Measurements from ENCODE around the gene MARCHF7. TPM values are rescaled to one million over a fixed set of nuclear protein-coding genes. Genes with fewer than 3 reads are reported as not detected.
"Not testable (repeated sequence)": the region's sequence is repeated elsewhere in the genome, so short reads cannot be mapped to it uniquely, and the experiment has no call there.

Gene MARCHF7
- total RNA-seq, 1 donor from 2014 or later = 86.5 TPM

DNA sequence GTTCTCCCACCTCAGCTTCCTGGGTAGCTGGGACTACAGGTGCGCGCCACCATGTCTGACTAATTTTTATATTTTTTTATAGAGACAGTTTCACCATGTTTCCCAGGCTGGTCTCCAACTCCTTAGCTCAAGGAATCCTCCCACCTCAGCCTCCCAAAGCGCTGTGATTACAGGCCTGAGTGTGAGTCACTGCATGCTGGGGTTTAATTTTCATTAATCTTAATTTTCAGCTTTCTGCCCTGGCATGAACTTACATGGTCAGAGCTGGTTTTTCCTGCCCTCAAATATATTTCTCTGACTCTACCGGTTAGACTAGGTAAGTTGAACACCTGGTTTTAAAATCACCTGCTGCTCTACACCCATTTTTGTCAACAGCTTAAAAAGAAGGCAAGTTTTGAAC, 3.1 kb downstream of the MARCHF7 start:
- DNase-seq (ENCODE audit: low spot score) = no peak
- intact Hi-C loops (cut with DNase I) = no loop called here

DNA sequence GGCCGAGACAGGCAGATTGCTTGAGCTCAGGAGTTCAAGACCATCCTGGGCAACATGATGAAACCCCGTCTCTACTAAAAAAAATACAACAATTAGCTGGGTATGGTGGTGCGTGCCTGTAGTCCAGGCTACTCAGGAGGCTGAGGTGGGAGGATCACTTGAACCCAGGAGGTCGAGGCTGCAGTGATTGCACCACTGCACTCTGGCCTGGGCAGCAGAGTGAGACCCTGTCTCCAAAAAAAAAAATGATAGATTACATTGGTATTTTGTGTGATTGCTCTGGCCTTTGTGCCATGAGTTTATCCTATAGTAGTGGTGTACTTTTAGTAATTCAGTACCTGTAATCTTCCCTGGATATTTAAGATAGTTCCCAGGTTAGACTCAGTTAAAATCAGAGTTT, 4.1 kb downstream of the MARCHF7 start:
- DNase-seq (ENCODE audit: low spot score); intact Hi-C loops (cut with DNase I): not testable (repeated sequence)

DNA sequence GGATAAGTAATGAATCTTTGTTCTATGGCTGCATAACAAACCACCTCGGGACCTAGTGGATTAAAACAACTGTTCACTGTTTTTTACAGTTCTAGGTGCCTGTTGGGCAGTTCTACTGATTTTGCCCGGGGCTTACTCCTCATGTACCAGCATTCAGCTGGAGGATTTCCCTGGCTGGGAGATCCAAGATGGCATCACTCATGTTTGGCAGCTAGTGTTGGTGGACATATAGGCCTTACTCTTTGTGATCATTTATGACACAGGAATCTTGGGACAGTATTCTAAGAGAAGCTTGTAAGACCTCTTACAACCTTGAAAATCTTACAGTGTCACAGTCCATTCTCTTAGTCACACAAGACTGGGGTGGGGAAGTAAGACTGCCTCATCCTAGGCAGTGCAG, 4.6 kb downstream of the MARCHF7 start:
- intact Hi-C loops (cut with DNase I) = no loop called here
- no peak for DNase-seq (ENCODE audit: low spot score)

DNA sequence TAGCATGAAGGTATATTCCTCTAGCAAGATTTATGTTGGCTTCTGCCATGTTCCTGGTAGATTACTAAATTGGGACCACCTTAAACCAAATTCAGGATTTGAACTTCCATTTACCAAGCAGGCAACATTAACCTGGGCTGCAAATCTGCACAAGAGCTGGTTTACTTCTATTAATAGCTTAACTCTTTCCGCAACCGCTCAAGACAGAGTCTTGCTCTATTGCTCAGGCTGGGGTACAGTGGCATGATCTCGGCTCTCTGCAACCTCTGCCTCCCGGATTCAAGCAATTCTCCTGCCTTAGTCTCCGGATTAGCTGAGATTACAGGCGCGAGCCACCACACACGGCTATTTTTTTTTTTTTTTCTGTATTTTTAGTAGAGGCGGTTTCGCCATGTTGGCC, 8.4 kb downstream of the MARCHF7 start:
- no peak for DNase-seq (ENCODE audit: low spot score)
- intact Hi-C loops (cut with DNase I) = no loop called here

DNA sequence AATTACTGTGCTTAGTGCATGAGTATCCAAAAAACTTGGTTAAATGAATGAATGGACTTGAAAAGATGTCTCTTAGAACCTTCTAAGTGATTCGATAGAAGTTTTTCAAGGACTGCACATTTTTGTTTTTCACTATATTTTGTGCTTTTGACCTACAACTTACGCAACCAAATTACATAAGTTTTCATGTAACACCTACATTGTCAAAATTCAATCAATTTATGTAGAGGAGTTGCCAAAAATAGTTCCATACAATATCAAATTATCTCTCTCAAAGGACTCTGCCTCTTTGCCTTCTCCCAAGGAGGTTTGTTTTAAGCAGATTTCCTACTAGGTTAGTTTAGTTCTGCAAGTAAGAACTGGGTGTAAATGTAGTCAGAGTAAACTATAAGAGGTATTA, 10.3 kb downstream of the MARCHF7 start:
- intact Hi-C loops (cut with DNase I) = no loop called here
- no peak for DNase-seq (ENCODE audit: low spot score)

DNA sequence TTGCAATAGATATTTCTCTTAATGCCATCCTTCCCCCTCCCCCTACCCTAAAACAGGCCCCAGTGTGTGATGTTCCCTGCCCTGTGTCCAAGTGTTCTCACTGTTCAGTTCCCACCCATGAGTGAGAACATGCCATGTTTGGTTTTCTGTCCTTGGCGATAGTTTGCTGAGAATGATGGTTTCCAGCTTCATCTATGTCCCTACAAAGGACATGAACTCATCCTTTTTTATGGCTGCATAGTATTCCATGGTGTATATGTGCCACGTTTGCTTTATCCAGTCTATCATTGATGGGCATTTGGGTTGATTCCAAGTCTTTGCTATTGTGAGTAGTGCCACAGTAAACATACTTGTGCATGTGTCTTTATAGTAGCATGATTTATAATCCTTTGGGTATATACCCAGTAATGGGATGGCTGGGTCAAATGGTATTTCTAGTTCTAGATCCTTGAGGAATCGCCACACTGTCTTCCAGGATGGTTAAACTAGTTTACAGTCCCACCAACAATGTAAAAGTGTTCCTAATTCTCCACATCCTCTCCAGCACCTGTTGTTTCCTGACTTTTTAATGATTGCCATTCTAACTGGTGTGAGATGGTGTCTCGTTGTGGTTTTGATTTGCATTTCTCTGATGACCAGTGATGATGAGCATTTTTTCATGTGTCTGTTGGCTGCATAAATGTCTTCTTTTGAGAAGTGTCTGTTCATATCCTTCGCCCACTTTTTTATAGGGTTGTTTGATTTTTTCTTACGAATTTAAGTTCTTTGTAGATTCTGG, 12.7 kb downstream of the MARCHF7 start:
- DNase-seq (ENCODE audit: low spot score); intact Hi-C loops (cut with DNase I): not testable (repeated sequence)

DNA sequence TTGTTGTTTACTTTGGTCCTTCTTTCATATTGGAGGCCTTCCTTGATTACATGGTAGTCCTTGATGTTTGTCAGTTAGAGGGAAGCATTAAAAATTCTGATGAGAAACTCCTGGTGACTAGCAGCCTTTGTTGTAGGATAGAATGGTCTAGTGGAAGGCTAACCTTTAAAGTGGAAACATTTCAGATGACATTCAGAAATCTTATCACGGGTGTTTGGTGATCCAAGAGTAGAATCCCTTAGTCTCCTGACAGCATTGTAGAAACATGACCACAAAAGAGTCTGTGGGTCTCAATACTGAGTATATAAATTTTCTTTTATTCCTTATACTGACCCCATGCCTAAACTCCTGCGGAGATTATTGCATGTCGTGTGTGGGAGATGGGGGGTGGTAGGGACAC, 13.4 kb downstream of the MARCHF7 start:
- DNase-seq (ENCODE audit: low spot score) = no peak
- intact Hi-C loops (cut with DNase I) = no loop called here

DNA sequence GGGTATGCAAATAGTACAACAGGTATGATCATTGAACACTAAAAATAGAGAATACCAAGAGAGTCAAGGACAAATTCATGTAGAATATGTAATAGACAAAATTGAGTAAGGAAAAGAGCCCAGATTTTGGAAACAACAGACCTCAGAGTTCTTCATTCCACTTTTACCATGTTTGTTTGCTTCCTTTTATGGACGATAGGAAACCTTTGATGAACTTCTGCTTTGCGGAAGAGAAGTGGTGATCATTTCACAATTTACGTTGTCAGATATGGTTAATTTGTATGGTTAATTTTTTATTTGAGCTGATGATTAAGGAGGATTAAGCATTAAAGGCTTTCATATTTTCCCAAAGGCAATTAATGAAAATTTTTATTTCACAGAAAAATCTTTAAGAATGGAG, 16.3 kb downstream of the MARCHF7 start:
- intact Hi-C loops (cut with DNase I) = no loop called here
- no peak for DNase-seq (ENCODE audit: low spot score)

DNA sequence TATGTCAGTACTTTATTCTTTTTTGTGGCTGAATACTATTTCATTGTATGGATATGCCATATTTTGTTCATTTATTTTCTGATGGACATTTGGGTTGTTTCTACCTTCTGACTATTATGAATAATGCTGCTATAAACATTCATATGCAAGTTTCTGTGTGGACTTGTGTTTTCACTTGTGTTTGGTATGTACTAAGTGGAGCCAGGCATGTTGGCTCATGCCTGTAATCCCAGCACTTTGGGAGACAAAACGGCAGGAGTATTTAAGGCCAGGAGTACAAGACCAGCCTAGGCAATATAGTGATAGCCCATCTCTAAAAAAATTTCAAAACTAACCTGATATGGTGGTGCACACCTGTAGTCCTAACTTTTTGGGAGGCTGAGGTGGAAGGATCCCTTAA, 23.3 kb downstream of the MARCHF7 start:
- no peak for DNase-seq (ENCODE audit: low spot score)
- intact Hi-C loops (cut with DNase I) = no loop called here

DNA sequence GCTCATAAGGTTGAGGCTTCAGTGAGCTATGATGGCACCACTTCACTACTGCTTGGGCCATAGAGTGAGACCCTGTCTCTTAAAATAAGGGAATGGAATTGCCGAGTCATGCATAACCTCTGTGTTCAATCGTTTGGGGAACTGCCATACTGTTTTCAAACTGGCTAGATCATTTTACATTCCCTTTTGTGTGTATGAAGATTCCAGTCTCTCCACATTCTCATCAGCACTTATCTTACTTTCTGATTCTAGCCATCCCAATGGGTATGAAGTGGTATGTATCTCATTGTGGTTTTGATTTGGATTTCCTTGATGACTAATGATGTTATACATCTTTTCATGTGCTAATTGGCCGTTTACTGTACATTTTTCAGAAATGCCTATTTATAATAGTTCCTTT, 23.7 kb downstream of the MARCHF7 start:
- intact Hi-C loops (cut with DNase I) = no loop called here
- DNase-seq (ENCODE audit: low spot score) = no peak

DNA sequence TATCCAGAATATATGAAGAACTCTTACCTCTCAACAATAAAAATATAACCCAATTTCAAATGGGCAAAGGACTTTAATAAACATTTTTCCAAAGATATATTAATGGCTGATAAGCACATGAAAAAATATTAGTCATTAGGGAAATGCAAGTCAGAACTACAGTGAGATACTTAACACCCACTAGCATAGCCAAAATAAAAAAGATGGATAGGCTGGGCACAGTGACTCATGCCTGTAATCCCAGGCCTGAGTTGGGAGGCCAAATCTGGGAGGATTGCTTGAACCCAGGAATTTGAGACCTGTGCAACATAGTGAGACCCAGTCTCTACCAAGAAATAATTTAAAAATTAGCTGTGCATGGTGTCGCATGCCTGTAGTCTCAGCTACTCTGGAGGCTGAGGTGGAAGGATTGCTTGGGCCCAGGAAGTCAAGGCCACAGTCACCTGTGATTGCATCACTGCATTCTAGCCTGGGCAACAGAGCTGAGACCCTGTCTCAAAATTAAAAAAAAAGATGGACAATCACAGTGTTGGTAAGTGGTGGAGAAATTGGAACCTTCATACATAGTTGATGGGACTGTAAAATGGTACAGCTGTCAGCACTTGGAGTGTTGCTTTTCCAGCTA, 25.1 kb downstream of the MARCHF7 start:
- intact Hi-C loops (cut with DNase I) = no loop called here

DNA sequence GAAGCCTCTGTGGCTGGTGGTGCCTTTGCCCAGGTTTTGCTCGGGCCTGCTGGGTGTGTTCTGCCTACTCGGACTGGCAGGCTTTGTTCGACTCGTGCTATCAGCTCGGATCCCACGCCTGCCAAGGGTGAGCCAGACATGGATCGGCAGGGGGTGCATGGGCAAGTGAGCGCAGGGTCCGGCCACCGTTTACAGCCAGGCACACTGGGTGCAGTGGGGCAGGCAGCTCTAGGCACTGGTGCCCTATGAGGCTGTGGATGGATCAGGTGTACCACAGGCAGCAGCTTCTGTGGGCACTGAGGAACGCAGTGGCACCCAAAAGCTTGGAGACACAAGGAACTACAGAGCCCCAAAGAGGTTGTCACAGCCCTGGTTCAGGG, 25.6 kb downstream of the MARCHF7 start:
- peak; percentile 77 for DNase-seq (ENCODE audit: low spot score)
- intact Hi-C loops (cut with DNase I) = no loop called here

More for the DNA sequence above, 25.1 kb downstream of the MARCHF7 start:
- no peak for DNase-seq (ENCODE audit: low spot score)

DNA sequence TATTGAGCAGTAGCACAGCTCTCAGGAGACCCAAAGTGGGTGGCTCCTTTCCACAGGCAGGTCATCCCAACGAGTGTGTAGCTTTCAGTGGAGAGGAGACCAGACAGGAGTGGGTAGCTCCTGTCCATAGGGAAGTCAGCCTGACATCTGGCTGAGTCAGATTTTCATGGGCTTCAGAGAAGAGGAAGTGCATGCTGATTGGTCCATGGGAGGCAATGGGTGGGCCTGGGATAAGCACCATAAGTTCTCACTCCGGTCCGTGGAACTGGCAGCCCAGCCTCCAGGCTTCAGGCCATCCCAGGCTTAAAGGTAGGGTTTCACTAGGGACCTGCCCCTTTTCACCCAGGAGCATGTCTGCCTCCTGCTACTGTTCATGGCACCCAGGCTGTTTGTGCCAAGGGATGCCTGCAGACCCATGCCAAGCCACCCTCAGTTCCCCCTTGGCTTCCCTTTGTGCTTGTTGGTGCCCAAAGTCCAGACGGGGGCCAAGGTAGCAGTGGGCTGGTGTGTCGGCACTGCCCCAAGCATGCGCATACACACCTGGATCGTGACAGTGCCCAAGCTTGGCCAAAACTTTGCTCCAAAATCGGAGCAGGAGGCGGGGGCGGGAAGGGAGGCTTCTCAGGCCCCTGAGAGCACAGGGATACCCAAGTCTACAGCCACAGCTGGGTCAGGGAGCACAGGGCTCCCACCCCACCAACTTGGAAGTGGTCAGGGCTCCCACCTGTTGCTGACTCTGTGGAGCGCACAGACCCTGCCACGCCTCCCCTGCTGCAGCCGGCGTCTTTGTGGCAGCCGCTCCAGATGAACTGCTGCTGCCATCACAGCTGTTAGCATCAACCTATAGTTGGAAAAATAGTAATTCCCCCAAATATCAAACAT, 26.4 kb downstream of the MARCHF7 start:
- no peak for DNase-seq (ENCODE audit: low spot score)
- intact Hi-C loops (cut with DNase I) = no loop called here

DNA sequence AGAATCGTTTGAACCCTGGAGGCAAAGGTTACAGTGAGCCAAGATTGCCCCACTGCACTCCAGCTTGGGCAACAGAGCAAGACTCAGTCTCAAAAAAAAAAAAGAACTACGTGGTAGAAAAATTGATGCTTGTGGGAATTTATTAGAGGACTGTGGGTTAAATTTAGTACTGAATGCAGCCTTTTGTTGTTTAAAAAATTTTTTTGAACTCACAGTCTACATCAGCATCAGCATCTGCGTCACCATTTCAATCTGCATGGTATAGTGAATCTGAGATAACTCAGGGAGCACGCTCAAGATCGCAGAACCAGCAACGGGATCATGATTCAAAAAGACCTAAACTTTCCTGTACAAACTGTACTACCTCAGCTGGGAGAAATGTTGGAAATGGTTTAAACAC, 30.5 kb downstream of the MARCHF7 start:
- DNase-seq (ENCODE audit: low spot score) = no peak
- intact Hi-C loops (cut with DNase I) = no loop called here

DNA sequence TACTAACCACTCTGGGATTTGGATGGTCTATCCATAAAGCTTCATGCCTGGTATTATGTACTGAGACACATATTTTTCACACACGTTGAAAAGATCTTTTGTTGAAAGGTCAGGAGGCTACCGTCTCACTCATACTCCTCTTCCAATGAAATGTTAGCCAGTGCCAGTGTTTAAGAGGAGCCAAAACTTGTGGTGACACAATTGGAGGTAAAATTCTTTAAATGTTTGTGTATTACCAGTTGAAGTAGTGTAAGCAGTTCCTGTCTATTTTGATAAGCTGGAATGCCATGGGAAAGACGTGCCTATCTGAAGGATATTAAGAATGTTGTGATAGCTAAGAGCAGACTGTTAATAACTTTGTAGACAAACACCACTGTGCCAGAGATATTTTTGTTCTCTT, 32.1 kb downstream of the MARCHF7 start:
- DNase-seq (ENCODE audit: low spot score) = no peak

DNA sequence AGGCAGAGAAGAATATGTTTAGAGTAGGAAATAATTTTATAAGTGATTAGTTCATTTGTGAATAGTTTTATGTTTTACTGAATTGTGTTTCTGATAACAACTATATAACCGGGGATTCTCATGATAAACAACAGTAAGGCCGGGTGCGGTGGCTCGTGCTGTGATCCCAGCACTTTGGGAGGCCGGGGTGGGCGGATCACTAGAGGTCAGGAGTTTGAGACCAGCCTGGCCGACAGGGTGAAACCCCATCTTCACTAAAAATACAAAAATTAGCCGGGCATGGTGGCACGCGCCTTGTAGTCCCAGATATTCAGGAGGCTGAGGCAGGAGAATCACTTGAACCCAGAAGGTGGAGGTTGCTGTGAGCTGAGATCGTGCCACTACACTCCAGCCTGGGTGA, 32.9 kb downstream of the MARCHF7 start:
- intact Hi-C loops (cut with DNase I); DNase-seq (ENCODE audit: low spot score): not testable (repeated sequence)

More for the DNA sequence above, 32.1 kb downstream of the MARCHF7 start:
- intact Hi-C loops (cut with DNase I) = no loop called here

DNA sequence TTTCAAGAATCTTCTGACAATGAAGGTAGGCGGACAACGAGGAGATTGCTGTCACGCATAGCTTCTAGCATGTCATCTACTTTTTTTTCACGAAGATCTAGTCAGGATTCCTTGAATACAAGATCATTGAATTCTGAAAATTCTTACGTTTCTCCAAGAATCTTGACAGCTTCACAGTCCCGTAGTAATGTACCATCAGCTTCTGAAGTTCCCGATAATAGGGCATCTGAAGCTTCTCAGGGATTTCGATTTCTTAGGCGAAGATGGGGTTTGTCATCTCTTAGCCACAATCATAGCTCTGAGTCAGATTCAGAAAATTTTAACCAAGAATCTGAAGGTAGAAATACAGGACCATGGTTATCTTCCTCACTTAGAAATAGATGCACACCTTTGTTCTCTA, 35.8 kb downstream of the MARCHF7 start:
- intact Hi-C loops (cut with DNase I) = no loop called here
- no peak for DNase-seq (ENCODE audit: low spot score)

DNA sequence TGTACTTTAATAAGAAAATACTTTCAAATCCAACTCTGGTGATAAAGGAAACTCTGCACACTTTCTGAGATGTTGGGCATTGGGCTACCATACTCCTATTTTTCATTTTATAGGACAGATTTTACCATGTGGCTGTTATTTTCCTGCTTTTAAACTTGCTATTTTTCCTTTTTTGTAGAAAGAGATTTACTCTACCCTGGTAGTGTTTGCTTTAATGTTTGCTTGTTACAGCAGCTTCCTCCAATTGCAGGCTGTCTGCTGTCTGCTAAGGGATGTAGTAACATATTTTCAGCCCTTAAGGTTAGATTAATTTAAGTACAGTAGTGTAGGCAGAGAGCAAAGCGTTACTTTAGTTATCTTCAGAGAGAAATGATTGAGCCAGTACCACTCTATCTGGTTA, 38.6 kb downstream of the MARCHF7 start:
- intact Hi-C loops (cut with DNase I) = no loop called here
- no peak for DNase-seq (ENCODE audit: low spot score)

DNA sequence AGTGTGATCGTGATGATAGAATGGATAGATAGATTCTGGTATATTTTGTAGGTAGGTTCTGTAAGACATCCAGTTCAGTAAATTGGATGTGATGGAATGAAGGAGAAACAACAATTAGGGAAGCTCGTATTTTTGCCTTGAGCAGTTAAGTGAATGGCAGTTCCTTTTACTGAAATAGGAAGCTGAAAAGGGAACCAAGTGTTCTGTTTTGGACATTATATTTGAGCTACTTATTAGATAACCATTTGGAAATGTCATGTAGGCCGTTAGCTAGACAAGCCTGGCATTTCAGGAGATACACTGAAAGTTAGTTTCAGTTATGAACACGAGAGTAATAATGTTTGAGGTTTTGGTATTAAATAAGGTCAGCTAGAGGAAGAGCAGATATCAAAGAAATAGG, 41.5 kb downstream of the MARCHF7 start:
- intact Hi-C loops (cut with DNase I) = no loop called here

DNA sequence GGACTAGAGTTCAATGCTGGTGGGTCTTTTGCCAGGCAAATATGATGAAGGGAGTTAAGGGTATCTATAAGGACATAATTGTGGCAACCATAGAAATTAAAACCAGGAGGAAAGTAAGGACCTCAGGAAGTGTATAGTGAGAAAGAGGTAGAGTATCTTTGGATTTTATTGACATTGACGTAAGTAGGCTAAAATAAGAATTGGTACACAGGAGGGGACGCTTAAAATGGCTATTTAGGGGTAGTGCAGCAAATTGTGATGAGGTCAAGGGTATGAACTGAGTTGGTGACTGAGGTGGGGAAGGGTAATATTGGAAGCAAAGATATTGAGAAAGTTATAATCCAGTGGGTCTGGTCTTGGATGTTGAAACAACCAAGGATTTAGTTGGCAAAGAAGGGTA, 42.7 kb downstream of the MARCHF7 start:
- intact Hi-C loops (cut with DNase I) = no loop called here
- no peak for DNase-seq (ENCODE audit: low spot score)

More for the DNA sequence above, 41.5 kb downstream of the MARCHF7 start:
- DNase-seq (ENCODE audit: low spot score) = no peak
